Measurements from ENCODE around the gene SLC1A7.

The SLC1A7 gene

GRCh38 chr1:53117836-53118235 is 24.6 kb downstream of the SLC1A7 start:
- in situ Hi-C loops (cut with MboI; ENCODE audit: low sequenced_read_pairs): no loop called here

DNA sequence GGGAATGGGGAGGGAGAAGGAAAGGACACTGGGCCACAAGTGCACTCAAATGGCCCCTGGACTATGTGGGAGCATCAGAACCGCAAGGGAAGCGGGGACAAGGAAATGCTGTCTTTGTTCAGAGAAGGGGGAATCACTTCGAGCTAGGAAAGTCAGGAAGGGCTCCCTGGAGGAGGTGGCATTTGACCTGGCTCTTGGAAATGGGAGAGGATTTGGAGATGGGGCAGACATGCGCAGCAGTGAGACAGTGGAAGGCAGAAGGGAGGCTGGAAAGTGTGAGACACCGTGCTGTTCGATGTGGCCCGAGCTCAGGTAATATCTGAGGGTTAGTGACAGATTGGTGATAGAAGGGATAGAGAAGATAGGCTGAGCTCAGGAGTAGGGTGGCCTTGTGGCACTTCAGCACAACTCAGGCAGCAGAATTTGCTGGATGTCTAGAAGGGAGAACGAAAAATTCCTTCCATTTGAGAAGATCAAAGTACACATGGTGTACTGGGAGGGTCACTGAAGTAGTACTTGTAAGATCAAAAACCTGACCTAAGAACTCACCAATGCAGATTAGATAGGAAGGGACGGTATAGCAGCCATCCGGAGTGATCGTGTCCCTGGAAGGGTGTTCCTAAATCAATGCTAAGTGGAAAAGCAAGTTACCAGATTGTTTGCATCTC is 25.4 kb downstream of the SLC1A7 start:
- in situ Hi-C loops (cut with MboI; ENCODE audit: low sequenced_read_pairs): no loop called here

DNA sequence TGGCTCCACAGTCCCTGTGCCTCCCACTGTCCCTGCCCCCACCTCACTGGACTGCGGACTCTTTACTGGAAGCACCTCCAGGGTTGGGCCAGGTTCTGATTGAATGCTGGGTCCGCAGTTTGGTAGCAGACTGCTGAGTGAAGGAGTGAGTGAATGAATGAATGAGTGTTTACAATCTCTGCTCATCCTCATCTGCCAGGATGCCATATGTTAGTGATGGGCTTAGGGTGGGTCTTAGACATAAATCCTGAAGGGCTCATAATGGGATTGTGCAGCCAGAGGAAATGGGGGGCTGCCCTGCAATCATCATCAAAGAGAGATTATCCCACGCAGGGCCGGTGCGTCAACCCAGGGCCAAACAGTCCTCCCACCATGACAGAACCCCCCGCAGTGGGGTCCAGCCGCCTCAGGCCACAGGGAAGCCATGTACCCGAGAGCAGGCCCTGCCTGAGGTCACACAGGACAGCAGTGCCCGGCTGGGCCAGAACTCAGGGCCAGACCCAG is 26.1 kb downstream of the SLC1A7 start:
- in situ Hi-C loops (cut with MboI; ENCODE audit: low sequenced_read_pairs): no loop called here

DNA sequence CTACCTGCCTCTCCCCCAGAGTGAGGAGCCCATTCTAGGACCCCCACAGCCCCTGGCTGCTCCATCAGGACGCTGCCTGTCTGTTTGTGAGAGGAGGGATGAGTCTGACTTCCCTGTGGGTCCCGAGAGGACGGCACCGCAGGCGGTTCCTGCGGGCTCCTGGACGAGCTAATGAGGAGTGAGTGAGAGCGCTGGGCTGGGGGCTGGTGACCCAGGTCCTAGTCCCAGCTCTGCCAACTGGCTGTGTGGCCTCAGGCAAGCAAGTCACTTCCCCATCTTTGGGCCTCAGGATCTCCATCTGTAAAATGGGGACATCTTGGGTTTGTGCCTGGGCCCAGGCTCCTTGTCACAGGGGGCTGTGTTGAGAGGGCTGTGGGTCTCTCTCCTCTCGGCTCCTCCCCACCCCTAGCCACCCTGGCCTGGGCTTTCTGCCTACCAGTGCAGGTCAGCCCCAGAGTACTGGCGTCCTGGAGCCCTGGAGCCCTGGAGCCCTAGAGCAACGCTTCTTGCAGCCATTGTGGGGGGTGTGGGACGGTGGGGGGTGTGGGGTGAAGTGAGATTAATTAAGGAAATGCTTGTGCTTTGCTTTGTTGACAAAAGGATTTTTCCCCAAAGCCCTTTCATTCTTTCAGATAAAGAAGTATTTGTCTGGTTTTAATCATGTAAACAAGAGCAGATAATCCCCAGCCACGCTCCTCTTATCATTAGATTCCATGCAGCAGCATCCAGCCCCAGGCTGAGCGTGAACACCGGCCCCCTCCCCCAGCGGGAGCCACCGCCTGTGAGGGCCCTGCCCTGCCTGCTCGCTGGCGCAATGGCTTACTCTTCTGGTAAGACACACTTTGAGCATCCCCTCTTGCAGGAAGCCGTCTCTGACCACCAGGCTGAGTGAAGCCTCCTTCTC is 26.8 kb downstream of the SLC1A7 start:
- in situ Hi-C loops (cut with MboI; ENCODE audit: low sequenced_read_pairs): no loop called here

DNA sequence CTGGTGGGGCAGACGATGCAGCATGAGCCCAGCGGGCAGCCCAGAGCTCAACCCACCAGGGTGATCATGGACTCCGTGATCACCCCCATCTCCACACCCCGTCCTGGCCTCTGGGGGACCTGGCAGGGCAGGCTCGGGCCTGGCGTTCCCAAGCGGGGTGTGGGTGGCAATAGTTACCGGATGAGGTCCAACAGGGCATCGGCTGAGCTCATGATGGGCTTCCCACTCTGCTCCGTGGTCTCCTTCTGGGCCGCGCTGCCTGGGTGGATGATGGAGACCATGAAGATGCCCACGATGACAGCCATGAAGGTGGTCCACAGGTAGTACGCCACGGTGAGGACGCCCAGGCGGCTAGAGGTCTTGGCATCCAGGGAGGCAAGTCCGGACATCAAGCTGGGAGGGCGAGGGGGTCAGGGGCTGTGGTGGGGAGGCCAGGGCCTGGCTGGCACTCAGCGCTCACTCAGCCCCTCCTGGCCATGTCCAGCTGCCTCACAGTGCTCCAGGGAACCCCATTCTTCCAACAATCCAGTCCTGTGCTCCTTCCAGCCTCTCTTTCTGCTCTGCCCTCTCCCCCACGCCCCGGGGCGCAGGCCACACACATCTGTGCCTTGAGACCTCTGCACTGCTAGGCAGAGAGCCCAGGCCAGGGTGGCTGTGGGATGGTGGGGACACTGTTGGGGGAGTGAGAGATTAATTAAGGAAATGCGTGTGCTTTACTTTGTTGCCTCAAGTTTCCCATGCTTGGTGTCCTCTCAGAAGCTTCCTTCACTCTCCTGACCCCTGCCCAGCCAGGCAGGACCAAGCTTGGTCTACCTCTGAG is 27.6 kb downstream of the SLC1A7 start:
- in situ Hi-C loops (cut with MboI; ENCODE audit: low sequenced_read_pairs): no loop called here

GRCh38 chr1:53114090-53114489 is 28.3 kb downstream of the SLC1A7 start:
- in situ Hi-C loops (cut with MboI; ENCODE audit: low sequenced_read_pairs): no loop called here

- in situ Hi-C loops (cut with MboI; ENCODE audit: low sequenced_read_pairs): no loop called here
These were observed 29.6 kb downstream of the SLC1A7 start for GRCh38 chr1:53112861-53113260.

- in situ Hi-C loops (cut with MboI; ENCODE audit: low sequenced_read_pairs): no loop called here
These were observed 30.1 kb downstream of the SLC1A7 start for GRCh38 chr1:53112271-53112774.

- in situ Hi-C loops (cut with MboI; ENCODE audit: low sequenced_read_pairs): no loop called here
These were observed 30.7 kb downstream of the SLC1A7 start for GRCh38 chr1:53111693-53112092.

GRCh38 chr1:53111073-53111556 is 31.3 kb downstream of the SLC1A7 start:
- in situ Hi-C loops (cut with MboI; ENCODE audit: low sequenced_read_pairs): no loop called here

GRCh38 chr1:53110370-53111072 is 31.9 kb downstream of the SLC1A7 start:
- in situ Hi-C loops (cut with MboI; ENCODE audit: low sequenced_read_pairs): no loop called here

DNA sequence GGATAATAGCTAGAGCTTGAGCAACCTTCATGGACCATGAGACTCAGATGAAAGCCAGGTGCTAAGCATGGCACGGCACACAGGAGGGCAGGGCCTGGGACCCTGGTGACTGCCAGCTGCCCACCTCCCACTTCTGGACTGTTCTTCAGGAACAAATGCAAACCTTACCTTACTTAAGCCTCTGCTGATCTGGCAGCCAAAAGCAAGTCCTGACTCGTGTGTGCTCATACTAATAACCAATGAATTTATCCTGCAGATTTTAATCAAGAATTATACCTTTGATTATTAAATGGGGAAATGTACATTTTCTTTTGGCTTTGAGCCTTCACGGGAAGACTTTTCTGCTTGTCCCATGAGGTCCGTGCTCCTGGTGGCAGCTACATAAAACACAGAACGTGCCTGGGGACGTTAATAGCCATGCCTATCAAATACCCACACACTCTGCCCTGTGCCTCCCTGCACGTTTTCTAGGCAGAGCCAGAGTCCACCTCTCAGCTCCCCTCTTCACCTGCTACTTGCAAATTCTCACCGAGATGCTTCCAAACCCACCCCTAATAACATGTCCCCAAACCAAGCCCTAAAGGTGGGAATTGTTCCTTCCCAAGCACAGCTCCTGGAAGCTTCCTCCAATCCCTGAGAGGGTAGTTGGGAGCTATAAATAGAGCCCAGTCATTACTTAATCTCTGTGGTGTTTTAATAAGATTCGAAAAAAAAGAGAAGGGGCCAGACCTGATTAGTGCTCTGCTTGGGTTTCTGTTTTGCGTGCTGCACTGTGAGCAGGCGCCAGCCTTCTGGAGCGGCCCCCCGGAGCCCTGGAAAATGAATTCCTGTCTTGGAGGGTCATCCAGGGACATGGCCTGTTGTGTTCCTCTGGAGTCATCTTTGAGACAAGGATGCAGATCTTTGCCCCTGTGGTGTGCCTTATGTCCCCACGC is 33.5 kb downstream of the SLC1A7 start:
- in situ Hi-C loops (cut with MboI; ENCODE audit: low sequenced_read_pairs): no loop called here

DNA sequence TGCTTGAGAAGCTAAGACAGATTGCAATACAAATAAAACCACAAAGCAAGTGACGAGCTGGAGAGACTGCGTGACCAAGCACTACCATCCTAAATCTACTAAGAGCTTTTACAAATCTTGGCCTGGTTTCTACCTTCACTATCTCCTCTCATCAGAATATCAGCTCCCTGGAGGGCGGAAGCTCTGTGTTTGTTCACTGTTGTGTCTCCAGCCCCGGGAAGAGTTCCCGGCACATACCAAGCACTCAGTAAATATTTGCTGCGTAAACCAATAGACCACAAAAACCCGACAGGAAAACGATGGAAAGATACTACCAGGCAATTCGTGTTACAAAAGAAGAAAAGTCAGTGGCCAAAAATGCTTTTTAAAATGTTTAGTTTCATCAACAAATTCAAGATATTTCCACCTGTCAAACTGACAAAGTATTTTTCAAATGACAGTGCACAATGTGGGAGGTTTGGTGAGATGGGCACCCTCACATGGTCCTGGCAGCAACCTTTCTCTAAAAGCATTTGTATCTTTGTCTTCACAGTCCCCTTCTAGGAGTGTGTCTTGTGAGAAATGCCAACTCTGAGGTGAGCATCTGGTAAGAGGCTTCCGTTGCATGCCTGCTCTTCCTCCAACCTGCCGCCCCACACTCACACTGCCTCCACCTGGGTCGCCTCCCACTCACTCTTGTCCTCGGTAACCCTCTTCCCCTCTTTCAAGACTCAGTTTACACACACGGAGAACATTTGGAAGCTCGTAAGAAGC is 34.7 kb downstream of the SLC1A7 start:
- in situ Hi-C loops (cut with MboI; ENCODE audit: low sequenced_read_pairs): no loop called here

DNA sequence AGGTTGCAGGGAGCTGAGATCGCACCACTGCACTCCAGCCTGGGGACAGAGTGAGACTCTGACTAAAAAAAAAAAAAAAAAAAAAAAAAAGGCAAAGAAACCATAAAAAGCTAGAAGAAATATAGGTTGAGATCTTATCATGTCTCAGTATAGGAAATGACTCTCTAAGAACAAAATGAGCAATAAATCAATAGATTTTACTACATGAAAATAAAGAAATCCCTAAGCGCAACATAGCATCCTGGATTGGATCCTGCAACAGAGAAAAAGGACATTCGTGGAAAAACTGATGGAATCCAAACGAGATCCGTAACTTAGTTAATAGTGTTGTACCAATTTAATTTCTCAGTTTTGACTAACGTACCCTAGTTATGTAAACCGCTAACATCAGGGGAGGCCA is 35.3 kb downstream of the SLC1A7 start:
- in situ Hi-C loops (cut with MboI; ENCODE audit: low sequenced_read_pairs): no loop called here

- in situ Hi-C loops (cut with MboI; ENCODE audit: low sequenced_read_pairs): no loop called here
These were observed 38.0 kb downstream of the SLC1A7 start for GRCh38 chr1:53104289-53104913.

DNA sequence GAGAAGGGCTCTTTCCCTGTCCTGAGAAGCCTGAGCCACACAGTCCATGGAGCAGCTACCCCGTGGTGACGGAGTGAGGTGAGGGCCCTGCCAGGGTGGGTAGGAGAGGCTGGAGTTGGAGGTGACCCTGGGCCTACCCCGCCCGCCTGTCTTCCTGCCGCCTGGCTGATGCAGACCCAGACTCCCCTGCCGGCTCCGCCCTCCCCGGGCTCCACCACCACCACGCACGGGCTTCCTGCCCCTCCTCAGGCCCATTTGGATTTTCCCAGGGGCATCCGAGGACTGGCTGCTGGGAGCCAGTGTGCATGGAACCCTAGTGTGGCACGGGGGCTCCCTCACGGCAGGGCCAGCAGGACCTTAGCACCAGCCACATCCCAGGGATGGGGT is 47.9 kb downstream of the SLC1A7 start:
- in situ Hi-C loops (cut with MboI; ENCODE audit: low sequenced_read_pairs): no loop called here

DNA sequence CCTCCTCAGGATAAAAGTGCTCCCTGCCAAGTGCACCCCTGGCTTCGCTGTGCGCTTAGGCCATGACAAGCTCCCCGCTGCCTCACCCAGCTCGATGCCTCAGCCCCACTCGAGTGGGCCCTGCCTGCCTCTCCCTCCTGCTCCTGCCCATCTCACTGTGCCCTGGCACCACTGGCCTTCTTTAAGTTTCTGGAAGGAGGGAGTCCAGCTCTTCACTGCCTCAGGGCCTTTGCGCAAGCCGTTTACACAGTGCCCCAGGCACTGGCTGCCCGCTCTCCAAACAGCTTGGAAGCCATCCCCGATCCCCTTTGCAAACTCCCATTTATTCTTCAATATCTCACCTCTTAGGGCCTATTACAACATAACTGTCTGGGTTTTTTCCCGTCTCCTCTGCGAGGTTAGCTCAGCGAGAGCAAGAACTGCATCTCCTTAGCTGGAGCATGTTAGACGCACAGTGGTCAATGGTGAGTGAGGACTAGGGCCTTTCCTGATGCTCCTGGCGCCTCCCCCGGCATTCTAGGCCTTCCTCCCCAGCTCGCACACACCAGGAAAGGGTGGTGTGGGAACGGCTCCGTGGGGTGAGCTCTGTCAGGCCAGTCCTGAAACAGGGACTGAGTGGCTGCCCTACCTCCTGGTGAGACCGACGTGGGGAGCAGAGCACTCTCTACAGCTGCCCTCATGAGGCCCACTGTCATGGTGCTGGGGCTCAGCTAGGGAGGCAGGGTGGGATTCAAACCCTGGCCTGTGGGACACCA is 48.5 kb downstream of the SLC1A7 start:
- in situ Hi-C loops (cut with MboI; ENCODE audit: low sequenced_read_pairs): no loop called here

GRCh38 chr1:53093451-53093754 is 49.0 kb downstream of the SLC1A7 start:
- in situ Hi-C loops (cut with MboI; ENCODE audit: low sequenced_read_pairs): no loop called here
